Measurements from ENCODE around the gene MED22. TPM values are rescaled to one million over a fixed set of nuclear protein-coding genes. Genes with fewer than 3 reads are reported as not detected.

Gene MED22
- total and polyA plus RNA-seq, 2 donors from 2014 or later: 24.6 to 32.7 TPM

GRCh38 chr9:133375724-133376654, 28.1 kb upstream of the MED22 start, which contains the start of the genes STKLD1 and SURF4:
Gene STKLD1, plus strand, starts transcription at chr9:133376366. Its CDS starts 108 bp downstream, at chr9:133376474.
Gene SURF4, minus strand, starts transcription at chr9:133376060. Its CDS starts 91 bp downstream, at chr9:133375969.
- TF ChIP-seq CTCF (IDR thresholded peaks at IDR 0.05; ENCODE audit: borderline replicate concordance, extremely low read depth, insufficient read depth): no peak
- Histone ChIP-seq H3K9me3 (ENCODE audit: control insufficient read depth in 2 of 3, insufficient read depth in 1 of 3, low read length in 3 of 3) (peaks cover 0 to 3% (median 0%) of the 10 kb centered on the region in 3 donors), H3K4me3 (ENCODE audit: low read length in 3 of 3) (peak within 1 kb of the TSS; percentile 77 to 95 (median 87)), H3K9ac (ENCODE audit: low read length in 3 of 3) (peak within 1 kb of the TSS; percentile 79 to 98 (median 92)), H3K4me1 (ENCODE audit: control insufficient read depth in 2 of 3, insufficient read depth in 2 of 3, low read depth in 1 of 3, low read length in 3 of 3) (peaks cover 0 to 23% (median 14%) of the 10 kb centered on the region in 3 donors), H3K27ac (ENCODE audit: low read depth in 2 of 2, low read length in 2 of 2) (peak within 1 kb of the TSS; percentile 77 to 89), H3K36me3 (ENCODE audit: control insufficient read depth in 2 of 3, insufficient read depth in 3 of 3, low read length in 3 of 3) (peaks cover 0 to 6% (median 2%) of the 10 kb centered on the region in 3 donors), H3K27me3 (ENCODE audit: control insufficient read depth, insufficient read depth, low read length) (no peaks in the 10 kb centered on the region)
- peak; percentile 97 to 99 (median 98) for DNase-seq
- intact Hi-C loops (cut with DNase I): no loop called here
- FAIRE-seq: no peak

GRCh38 chr9:133375116-133375723, 27.3 kb upstream of the MED22 start:
- TF ChIP-seq CTCF (IDR thresholded peaks at IDR 0.05; ENCODE audit: borderline replicate concordance, extremely low read depth, insufficient read depth): no peak
- intact Hi-C loops (cut with DNase I): no loop called here
- FAIRE-seq: no peak
- Histone ChIP-seq H3K27ac (ENCODE audit: low read depth in 2 of 2, low read length in 2 of 2) (peak overlapping the region; percentile 77 to 89), H3K9ac (ENCODE audit: low read length in 3 of 3) (peak overlapping the region; percentile 79 to 98 (median 92)), H3K27me3 (ENCODE audit: control insufficient read depth, insufficient read depth, low read length) (no peaks in the 10 kb centered on the region), H3K4me1 (ENCODE audit: control insufficient read depth in 2 of 3, insufficient read depth in 2 of 3, low read depth in 1 of 3, low read length in 3 of 3) (peaks cover 0 to 31% (median 14%) of the 10 kb centered on the region in 3 donors), H3K9me3 (ENCODE audit: control insufficient read depth in 2 of 3, insufficient read depth in 1 of 3, low read length in 3 of 3) (peaks cover 0 to 3% (median 0%) of the 10 kb centered on the region in 3 donors), H3K36me3 (ENCODE audit: control insufficient read depth in 2 of 3, insufficient read depth in 3 of 3, low read length in 3 of 3) (peaks cover 2 to 11% (median 3%) of the 10 kb centered on the region in 3 donors), H3K4me3 (ENCODE audit: low read length in 3 of 3) (peak overlapping the region; percentile 77 to 95 (median 87))
- peak in 4 of 5 donors; percentile 37 to 66 (median 56) for DNase-seq

GRCh38 chr9:133374612-133375115, 26.7 kb upstream of the MED22 start:
- intact Hi-C loops (cut with DNase I): no loop called here
- Histone ChIP-seq H3K9me3 (ENCODE audit: control insufficient read depth in 2 of 3, insufficient read depth in 1 of 3, low read length in 3 of 3) (peaks cover 0 to 3% (median 0%) of the 10 kb centered on the region in 3 donors), H3K27me3 (ENCODE audit: control insufficient read depth, insufficient read depth, low read length) (no peaks in the 10 kb centered on the region), H3K4me3 (ENCODE audit: low read length in 3 of 3) (peak overlapping the region; percentile 77 to 95 (median 87)), H3K27ac (ENCODE audit: low read depth in 2 of 2, low read length in 2 of 2) (peak overlapping the region in 1 of 2 donors; percentile 89), H3K9ac (ENCODE audit: low read length in 3 of 3) (peak overlapping the region; percentile 79 to 98 (median 92)), H3K36me3 (ENCODE audit: control insufficient read depth in 2 of 3, insufficient read depth in 3 of 3, low read length in 3 of 3) (peaks cover 2 to 12% (median 6%) of the 10 kb centered on the region in 3 donors), H3K4me1 (ENCODE audit: control insufficient read depth in 2 of 3, insufficient read depth in 2 of 3, low read depth in 1 of 3, low read length in 3 of 3) (peaks cover 0 to 35% (median 14%) of the 10 kb centered on the region in 3 donors)
- TF ChIP-seq CTCF (IDR thresholded peaks at IDR 0.05; ENCODE audit: borderline replicate concordance, extremely low read depth, insufficient read depth): no peak
- DNase-seq (no peak), FAIRE-seq (no peak)

Data from kidney (tissue), 14 donors.